Measurements from ENCODE around the gene DST. TPM values are rescaled to one million over a fixed set of nuclear protein-coding genes. Genes with fewer than 3 reads are reported as not detected.

The DST gene
- total and polyA plus RNA-seq, 2 of the 8 experiments (the other 6 are each of a cell fraction or from before 2014, with no cell fraction given): 49.4 to 116 TPM

DNA sequence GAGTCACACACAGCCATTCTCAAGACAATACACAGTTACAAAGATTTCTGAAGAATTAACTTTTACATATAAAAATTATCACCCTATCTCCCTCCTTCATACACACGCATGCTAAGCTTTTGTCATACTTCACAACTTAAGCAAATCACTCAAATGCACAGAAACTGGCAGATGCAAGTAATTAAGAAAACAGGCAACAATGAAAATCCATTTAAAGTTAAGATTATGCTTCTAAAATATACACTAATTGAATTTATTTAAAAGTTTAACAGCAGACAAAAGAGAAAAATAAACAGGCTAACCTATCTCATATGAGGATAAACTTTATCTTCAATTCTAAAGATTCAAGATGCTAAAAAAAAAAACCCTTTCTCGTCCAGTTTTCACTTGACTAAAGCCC is 68.4 kb downstream of the DST start:
- H3K23me2 ChIP-seq (ENCODE audit: low read depth, low read length): no peaks in the 10 kb centered on the region
- no peak overlapping the region for H3K9ac ChIP-seq (replicated peaks in 1 of 4; ENCODE audit: extremely low read depth in 1 of 4, low read depth in 3 of 4, low read length in 3 of 4)
- no peaks in the 10 kb centered on the region for H3K79me1 ChIP-seq (ENCODE audit: low read depth, low read length)
- no peak overlapping the region for H4K5ac ChIP-seq (ENCODE audit: insufficient read length, low read depth, low read length)
- no peak overlapping the region for H2BK20ac ChIP-seq (ENCODE audit: low read length)
- 96 to 100% methylated on average over 1 to 2 of the region's 2 CpGs for WGBS, 2 experiments (ENCODE audit: extremely low coverage in 1 of 2, insufficient coverage in 1 of 2, insufficient read length in 1 of 2, insufficient replicate concordance in 2 of 2, low coverage in 1 of 2, low lambda C conversion rate in 2 of 2, missing lambda C conversion rate in 1 of 2)
- H3K36me3 ChIP-seq (ENCODE audit: control insufficient read depth in 2 of 4, insufficient read depth in 4 of 4, low read length in 3 of 4): peaks cover 0 to 25% (median 12%) of the 10 kb centered on the region in 4 experiments; a peak in 3 of 8 replicates
- H4K91ac ChIP-seq (replicated peaks; ENCODE audit: insufficient read length, low read length): no peak overlapping the region
- no peak overlapping the region for H3K27ac ChIP-seq (ENCODE audit: low read depth, low read length)
- H4K8ac ChIP-seq (ENCODE audit: extremely low read depth, insufficient read depth, low read length): no peak overlapping the region
- no peak overlapping the region for H2AK5ac ChIP-seq (ENCODE audit: low read depth, low read length)
- no peaks in the 10 kb centered on the region for H3K79me2 ChIP-seq (ENCODE audit: control insufficient read depth in 1 of 2, insufficient read depth in 2 of 2, low read length in 2 of 2)
- H3K27me3 ChIP-seq (replicated peaks in 1 of 4; ENCODE audit: control insufficient read depth in 3 of 4, extremely low read depth in 1 of 4, insufficient read depth in 3 of 4, low read length in 3 of 4): no peaks in the 10 kb centered on the region
- DNase-seq (ENCODE audit: low read depth in 1 of 2, low spot score in 2 of 2): no peak
- no peak overlapping the region for H2BK12ac ChIP-seq (ENCODE audit: low read depth, low read length)
- no peak overlapping the region for H3K4ac ChIP-seq (replicated peaks; ENCODE audit: insufficient read length, low read depth, low read length)
- no peak overlapping the region for H2BK5ac ChIP-seq (ENCODE audit: low read depth, low read length)
- no peak overlapping the region for H2BK120ac ChIP-seq (replicated peaks; ENCODE audit: low read depth, low read length)
- no peak overlapping the region for H2AFZ ChIP-seq (ENCODE audit: low read length)
- H3K4me1 ChIP-seq (replicated peaks in 1 of 4; ENCODE audit: control insufficient read depth in 3 of 4, insufficient read depth in 4 of 4, low read length in 3 of 4): no peaks in the 10 kb centered on the region
- H3K4me2 ChIP-seq (ENCODE audit: insufficient read depth in 1 of 2, low read depth in 2 of 2, low read length in 2 of 2): no peak overlapping the region
- H3K14ac ChIP-seq (ENCODE audit: insufficient read length): no peak overlapping the region
- H3K9me3 ChIP-seq (ENCODE audit: insufficient read depth in 2 of 2, low read depth in 1 of 2, low read length in 1 of 2): peaks cover 3 to 6% of the 10 kb centered on the region in 2 experiments; a peak in 1 of 4 replicates
- ChIA-PET POLR2A (ENCODE audit: partially characterized antibody) (interaction anchor here (0.6 kb wide), 1 partner anchor 119 kb away, joined by 3 read pairs; no protein-coding TSS in a partner anchor), CTCF (ENCODE audit: partially characterized antibody) (interaction anchor here (2.2 to 3.1 kb wide), 2 partner anchors 19 to 21 kb away, joined by 6 to 23 read pairs; no protein-coding TSS in a partner anchor)
- no peak overlapping the region for H3K56ac ChIP-seq (replicated peaks; ENCODE audit: insufficient read length, low read depth, low read length)
- no peak for FAIRE-seq
- H3K18ac ChIP-seq (ENCODE audit: extremely low read depth, low read length): no peak overlapping the region
- H3K4me3 ChIP-seq (ENCODE audit: extremely low read depth in 1 of 4, insufficient read depth in 2 of 4, low read depth in 3 of 4, low read length in 4 of 4): no peak overlapping the region
- no peak overlapping the region for H3K23ac ChIP-seq (ENCODE audit: insufficient read length)
- H2BK15ac ChIP-seq (ENCODE audit: low read length): no peak overlapping the region
- H4K20me1 ChIP-seq (replicated peaks in 1 of 2; ENCODE audit: control insufficient read depth in 1 of 2, insufficient read depth in 2 of 2, low read length in 2 of 2): no peaks in the 10 kb centered on the region
- TF ChIP-seq BACH1 (IDR thresholded peaks at IDR 0.05; ENCODE audit: low read length): no peak
- no peak for TF ChIP-seq JUND (IDR thresholded peaks at IDR 0.05; ENCODE audit: low read length)
- no peak for TF ChIP-seq POLR2AphosphoS5 (IDR thresholded peaks at IDR 0.05; ENCODE audit: low read depth, low read length)
- no peak for TF ChIP-seq CHD2 (IDR thresholded peaks at IDR 0.05; ENCODE audit: low read length)
- no peak for TF ChIP-seq ZNF274 (IDR thresholded peaks at IDR 0.05; ENCODE audit: borderline replicate concordance, extremely low read depth, low read length)
- TF ChIP-seq BRCA1 (IDR thresholded peaks at IDR 0.05; ENCODE audit: low read depth, low read length): no peak
- no peak for TF ChIP-seq YY1 (IDR thresholded peaks at IDR 0.05; ENCODE audit: low read depth, low read length)
- TF ChIP-seq SIN3A (conservative IDR thresholded peaks at IDR 0.05 in 1 of 2, IDR thresholded peaks at IDR 0.05 in 1 of 2; ENCODE audit: low read depth in 1 of 2, low read length in 2 of 2): no peak
- TF ChIP-seq KDM5A (IDR thresholded peaks at IDR 0.05; ENCODE audit: low read length): no peak
- no peak for TF ChIP-seq EZH2 (IDR thresholded peaks at IDR 0.05; ENCODE audit: low read depth, low read length, severe bottlenecking)
